HT1080 (cell line): Measurements from ENCODE around the gene SCGB1D1. TPM values are rescaled to one million over a fixed set of nuclear protein-coding genes. Genes with fewer than 3 reads are reported as not detected.
A peak's percentile ranks its signal among the peaks of the same experiment; 100 is the strongest.
"Not testable (repeated sequence)": the region's sequence is repeated elsewhere in the genome, so short reads cannot be mapped to it uniquely, and the experiment has no call there.

ENCODE experiments used
- DNase-seq: peaks from one replicate; pipeline ENCODE4 v3.0.0-alpha.2; 2015; ENCODE audit warnings: low read depth
- total RNA-seq: library from RNA; depleted of rRNA; stranded (reverse); fragments of >200 nt; shearing (Covaris generic); gene quantifications from 2 replicates; pipeline ENCODE4 v1.2.3, GENCODE V29; 2014

The SCGB1D1 gene
- total RNA-seq, 1 experiment from 2014 or later: not detected

GRCh38 chr11:62157603-62158002, 32.4 kb upstream of the SCGB1D1 start:
- no peak for DNase-seq

- no peak for DNase-seq
Observed at GRCh38 chr11:62166371-62166770, 23.6 kb upstream of the SCGB1D1 start.

- no peak for DNase-seq
Observed at GRCh38 chr11:62169448-62169847, 20.6 kb upstream of the SCGB1D1 start.

GRCh38 chr11:62169935-62170334, 20.1 kb upstream of the SCGB1D1 start:
- no peak for DNase-seq

- DNase-seq: peak; percentile 78
Observed at GRCh38 chr11:62171261-62171723, 18.7 kb upstream of the SCGB1D1 start.

GRCh38 chr11:62172294-62172693, 17.7 kb upstream of the SCGB1D1 start:
- no peak for DNase-seq

- DNase-seq: no peak
Observed at GRCh38 chr11:62176766-62177165, 13.2 kb upstream of the SCGB1D1 start.

- DNase-seq: no peak
Observed at GRCh38 chr11:62179995-62180394, 10.0 kb upstream of the SCGB1D1 start.

- DNase-seq: no peak
Observed at GRCh38 chr11:62181097-62181496, 8.9 kb upstream of the SCGB1D1 start.

- no peak for DNase-seq
Observed at GRCh38 chr11:62182147-62182891, 7.7 kb upstream of the SCGB1D1 start.

- DNase-seq: no peak
Observed at GRCh38 chr11:62186195-62186594, 3.8 kb upstream of the SCGB1D1 start.

GRCh38 chr11:62193952-62194351, 3.9 kb downstream of the SCGB1D1 start:
- DNase-seq: peak; percentile 15

GRCh38 chr11:62195010-62195409, 5.0 kb downstream of the SCGB1D1 start:
- not testable (repeated sequence) for DNase-seq

- DNase-seq: no peak
Observed at GRCh38 chr11:62195945-62196344, 5.9 kb downstream of the SCGB1D1 start.

- DNase-seq: not testable (repeated sequence)
Observed at GRCh38 chr11:62197400-62197799, 7.4 kb downstream of the SCGB1D1 start.

GRCh38 chr11:62201376-62201775, 11.4 kb downstream of the SCGB1D1 start:
- no peak for DNase-seq

GRCh38 chr11:62202910-62203309, 12.9 kb downstream of the SCGB1D1 start:
- no peak for DNase-seq

- DNase-seq: no peak
Observed at GRCh38 chr11:62204430-62204829, 14.4 kb downstream of the SCGB1D1 start.

GRCh38 chr11:62205441-62205840, 15.4 kb downstream of the SCGB1D1 start:
- no peak for DNase-seq

- DNase-seq: not testable (repeated sequence)
Observed at GRCh38 chr11:62206276-62207066, 16.5 kb downstream of the SCGB1D1 start.

- no peak for DNase-seq
Observed at GRCh38 chr11:62208785-62209144, 18.7 kb downstream of the SCGB1D1 start.

- DNase-seq: no peak
Observed at GRCh38 chr11:62217191-62217748, 27.3 kb downstream of the SCGB1D1 start.
